Activated CD4-positive, CD25-positive, alpha-beta regulatory T cell (primary cell): ENCODE results near the gene LEP.
"Not testable (repeated sequence)": the region's sequence is repeated elsewhere in the genome, so short reads cannot be mapped to it uniquely, and the experiment has no call there.

Source experiments
- DNase-seq, 4 experiments: peaks; one replicate each; lab custom pipeline; 2025; lab: John Stamatoyannopoulos, UW

LEP gene

GRCh38 chr7:128271942-128272481 is 30.9 kb downstream of the LEP start:
- DNase-seq = no peak

- no peak for DNase-seq
Measured at GRCh38 chr7:128274246-128274883, 33.3 kb downstream of the LEP start.

GRCh38 chr7:128274884-128275603 is 34.0 kb downstream of the LEP start:
- no peak for DNase-seq

- DNase-seq = no peak
Measured at GRCh38 chr7:128275681-128276080, 34.6 kb downstream of the LEP start.

GRCh38 chr7:128278366-128278765 is 37.3 kb downstream of the LEP start:
- DNase-seq = no peak

GRCh38 chr7:128279124-128279713 is 38.1 kb downstream of the LEP start:
- no peak for DNase-seq

- DNase-seq = not testable (repeated sequence)
Measured at GRCh38 chr7:128280451-128280850, 39.4 kb downstream of the LEP start.

GRCh38 chr7:128281605-128282380 is 40.7 kb downstream of the LEP start:
- DNase-seq = no peak

- no peak for DNase-seq
Measured at GRCh38 chr7:128284102-128284501, 43.0 kb downstream of the LEP start.

- no peak for DNase-seq
Measured at GRCh38 chr7:128287556-128287955, 46.5 kb downstream of the LEP start.

GRCh38 chr7:128298004-128298403 is 56.9 kb downstream of the LEP start:
- DNase-seq = not testable (repeated sequence)

GRCh38 chr7:128299109-128299607 is 58.1 kb downstream of the LEP start:
- DNase-seq = no peak

GRCh38 chr7:128302139-128302538 is 61.1 kb downstream of the LEP start:
- no peak for DNase-seq

GRCh38 chr7:128303133-128303532 is 62.1 kb downstream of the LEP start:
- no peak for DNase-seq

- DNase-seq = no peak
Measured at GRCh38 chr7:128303643-128304042, 62.6 kb downstream of the LEP start.

GRCh38 chr7:128304212-128304611 is 63.1 kb downstream of the LEP start:
- no peak for DNase-seq

GRCh38 chr7:128307061-128307460 is 66.0 kb downstream of the LEP start:
- no peak for DNase-seq
